Stimulated activated naive CD4-positive, alpha-beta T cell treated with Interleukin-2 at 50 U/mL for 16 hours (primary cell): ENCODE results near the gene SPZ1.
"Not testable (repeated sequence)": the region's sequence is repeated elsewhere in the genome, so short reads cannot be mapped to it uniquely, and the experiment has no call there.

ENCODE experiments used
- DNase-seq: peaks from one replicate; lab custom pipeline; 2025; lab: John Stamatoyannopoulos, UW

The SPZ1 gene

GRCh38 chr5:80339116-80339515, 19.3 kb downstream of the SPZ1 start:
- no peak for DNase-seq

GRCh38 chr5:80341016-80341775, 21.4 kb downstream of the SPZ1 start:
- DNase-seq, result no peak

GRCh38 chr5:80343067-80343466, 23.3 kb downstream of the SPZ1 start:
- DNase-seq, result no peak

GRCh38 chr5:80346055-80346454, 26.3 kb downstream of the SPZ1 start:
- peak; percentile 0 for DNase-seq

GRCh38 chr5:80348171-80348570, 28.4 kb downstream of the SPZ1 start:
- no peak for DNase-seq

- DNase-seq, result not testable (repeated sequence)
Observed at GRCh38 chr5:80351019-80351418, 31.2 kb downstream of the SPZ1 start.

GRCh38 chr5:80355686-80356085, 35.9 kb downstream of the SPZ1 start:
- no peak for DNase-seq

- no peak for DNase-seq
Observed at GRCh38 chr5:80357671-80358070, 37.9 kb downstream of the SPZ1 start.

- DNase-seq, result no peak
Observed at GRCh38 chr5:80360914-80361444, 41.2 kb downstream of the SPZ1 start.

GRCh38 chr5:80364892-80365291, 45.1 kb downstream of the SPZ1 start:
- DNase-seq, result no peak

- DNase-seq, result no peak
Observed at GRCh38 chr5:80368661-80369480, 49.1 kb downstream of the SPZ1 start.

GRCh38 chr5:80369521-80369920, 49.7 kb downstream of the SPZ1 start:
- DNase-seq, result no peak

GRCh38 chr5:80370390-80370789, 50.6 kb downstream of the SPZ1 start:
- no peak for DNase-seq
